Bronchial epithelial cell (primary cell): ENCODE measurements around the gene CYP2F1. TPM values are rescaled to one million over a fixed set of nuclear protein-coding genes. Genes with fewer than 3 reads are reported as not detected.

Experiments
- DNase-seq: peaks from one replicate; pipeline ENCODE4 v3.0.0-alpha.2; 2010; ENCODE audit warnings: low read depth
- FAIRE-seq: peaks from 2 replicates; lab custom pipeline; 2011; peaks lifted over from hg19 to GRCh38; lab: Jason Lieb, UNC
- H3K27me3 ChIP-seq: 2 replicates; pipeline ENCODE4 v1.5.1; 2011; ENCODE audit warnings: low read length; ENCODE audit not compliant: control insufficient read depth, insufficient read depth
- H3K36me3 ChIP-seq: 2 replicates; pipeline ENCODE4 v1.5.1; 2011; ENCODE audit warnings: low read length; ENCODE audit not compliant: control insufficient read depth, insufficient read depth
- H3K4me3 ChIP-seq: 2 replicates; pipeline ENCODE4 v1.5.1; 2011; ENCODE audit warnings: mild to moderate bottlenecking, low read depth, low read length, control low read depth
- total RNA-seq: library from RNA; depleted of rRNA; stranded (reverse); fragments of >200 nt; gene quantifications from 2 replicates; pipeline ENCODE4 v1.2.1, GENCODE V29; 2014
- TF ChIP-seq, protein P1 (sequence below): IDR thresholded peaks from 2 replicates; pipeline ENCODE4 v1.5.1; 2011; ENCODE audit warnings: mild to moderate bottlenecking, moderate library complexity, low read length, control low read depth, inconsistent platforms; ENCODE audit not compliant: insufficient read depth, severe bottlenecking

Gene CYP2F1
- total RNA-seq, 1 donor from 2014 or later = not detected

GRCh38 chr19:41172297-41173164 lies 58.3 kb downstream of the CYP2F1 start:
- no peaks in the 10 kb centered on the region for H3K36me3 ChIP-seq
- TF ChIP-seq, protein P1, sequence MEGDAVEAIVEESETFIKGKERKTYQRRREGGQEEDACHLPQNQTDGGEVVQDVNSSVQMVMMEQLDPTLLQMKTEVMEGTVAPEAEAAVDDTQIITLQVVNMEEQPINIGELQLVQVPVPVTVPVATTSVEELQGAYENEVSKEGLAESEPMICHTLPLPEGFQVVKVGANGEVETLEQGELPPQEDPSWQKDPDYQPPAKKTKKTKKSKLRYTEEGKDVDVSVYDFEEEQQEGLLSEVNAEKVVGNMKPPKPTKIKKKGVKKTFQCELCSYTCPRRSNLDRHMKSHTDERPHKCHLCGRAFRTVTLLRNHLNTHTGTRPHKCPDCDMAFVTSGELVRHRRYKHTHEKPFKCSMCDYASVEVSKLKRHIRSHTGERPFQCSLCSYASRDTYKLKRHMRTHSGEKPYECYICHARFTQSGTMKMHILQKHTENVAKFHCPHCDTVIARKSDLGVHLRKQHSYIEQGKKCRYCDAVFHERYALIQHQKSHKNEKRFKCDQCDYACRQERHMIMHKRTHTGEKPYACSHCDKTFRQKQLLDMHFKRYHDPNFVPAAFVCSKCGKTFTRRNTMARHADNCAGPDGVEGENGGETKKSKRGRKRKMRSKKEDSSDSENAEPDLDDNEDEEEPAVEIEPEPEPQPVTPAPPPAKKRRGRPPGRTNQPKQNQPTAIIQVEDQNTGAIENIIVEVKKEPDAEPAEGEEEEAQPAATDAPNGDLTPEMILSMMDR = no peak
- DNase-seq (no peak), FAIRE-seq (no peak)
- H3K4me3 ChIP-seq = no peak overlapping the region
- no peaks in the 10 kb centered on the region for H3K27me3 ChIP-seq

DNA sequence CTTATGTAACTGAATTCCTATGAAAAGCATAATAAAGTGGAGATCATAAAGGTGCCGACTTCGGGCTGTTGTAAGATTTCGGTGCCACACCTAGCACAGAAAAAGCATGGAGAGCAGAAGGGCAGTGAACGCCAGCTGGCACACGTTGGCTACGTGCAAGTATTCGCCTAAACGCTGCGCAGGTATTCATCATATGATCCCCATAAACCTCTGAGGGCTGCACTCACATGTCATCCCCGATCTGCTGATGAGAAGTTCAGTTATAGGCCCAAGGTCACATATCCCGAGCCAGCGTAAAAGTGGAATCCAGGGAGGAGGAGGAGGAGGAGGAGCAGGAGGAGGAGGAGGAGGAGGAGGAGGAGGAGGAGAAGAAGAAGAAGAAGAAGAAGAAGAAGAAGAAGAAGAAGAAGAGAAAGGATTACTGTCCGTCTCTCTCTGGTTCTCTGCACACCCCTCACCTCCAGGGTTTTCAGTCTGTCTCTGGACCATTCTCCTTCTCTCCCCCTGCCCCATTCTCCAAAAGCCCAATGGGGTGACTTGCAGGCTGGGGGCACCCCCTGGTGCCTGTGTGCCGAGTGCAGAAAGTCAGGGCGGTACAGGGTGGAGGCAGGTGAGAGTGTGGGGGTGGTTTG lies 60.2 kb downstream of the CYP2F1 start:
- Histone ChIP-seq H3K36me3 (no peaks in the 10 kb centered on the region), H3K27me3 (no peaks in the 10 kb centered on the region), H3K4me3 (no peak overlapping the region)
- FAIRE-seq (no peak), DNase-seq (no peak)
- TF ChIP-seq, protein P1 = no peak

- FAIRE-seq = peak; percentile 23
- H3K27me3 ChIP-seq = no peaks in the 10 kb centered on the region
- no peaks in the 10 kb centered on the region for H3K36me3 ChIP-seq
- peak; percentile 86 for DNase-seq
- H3K4me3 ChIP-seq = no peak overlapping the region
- TF ChIP-seq, protein P1 = no peak
These were observed 61.9 kb downstream of the CYP2F1 start for GRCh38 chr19:41175801-41176777.

Other genes with a start within 250 kb of the CYP2F1 start
- gene CYP2A7, start 232.2 kb upstream of the CYP2F1 start, total RNA-seq = not detected in 2 replicates
- gene CYP2B6, start 123.2 kb upstream of the CYP2F1 start, total RNA-seq = not detected in 2 replicates
- gene CYP2A13, start 26.0 kb upstream of the CYP2F1 start, total RNA-seq = not detected in 2 replicates
- 13.3 and 23.4 TPM in 2 replicates for gene CYP2S1, start 78.8 kb downstream of the CYP2F1 start, total RNA-seq
- 19.5 and 23.7 TPM in 2 replicates for gene AXL, start 104.8 kb downstream of the CYP2F1 start, total RNA-seq
- 41.9 and 43.5 TPM in 2 replicates for gene HNRNPUL1, start 149.9 kb downstream of the CYP2F1 start, total RNA-seq
- 7.9 and 12.9 TPM in 2 replicates for gene CCDC97, start 195.7 kb downstream of the CYP2F1 start, total RNA-seq
- gene TGFB1, start 239.5 kb downstream of the CYP2F1 start, total RNA-seq = 4.5 and 5.2 TPM in 2 replicates
- gene B9D2, start 249.7 kb downstream of the CYP2F1 start, total RNA-seq = 1.1 and 1.9 TPM in 2 replicates